Psoas muscle (tissue), 8 donors: Measurements from ENCODE around the gene EPB41L4B. TPM values are rescaled to one million over a fixed set of nuclear protein-coding genes. Genes with fewer than 3 reads are reported as not detected.

Source experiments
- ATAC-seq, 4 donors: fragments of 200-7000 bp; cut with Tn5 transposase; one replicate each; pipeline ENCODE4 v1.9.1; 2020; ENCODE audit warnings: moderate library complexity in 3 of 4, mild to moderate bottlenecking in 2 of 4
- DNase-seq, 2 donors: peaks; one replicate each; pipeline ENCODE4 v3.0.0-alpha.2; 2020
- H3K27ac ChIP-seq: fragments of 200-600 bp; one replicate; pipeline ENCODE4 v1.8.0; 2022
- H3K27me3 ChIP-seq, 3 donors: fragments of 200-600 bp in 1 of 3; one replicate each; pipeline versions ENCODE4 v1.6.1 to v1.8.0; 2013 to 2022; ENCODE audit warnings: low read length in 2 of 3, mild to moderate bottlenecking in 2 of 3, moderate library complexity in 1 of 3; ENCODE audit not compliant: insufficient read depth in 3 of 3
- H3K36me3 ChIP-seq, 2 donors: fragments of 200-600 bp in 1 of 2; one replicate each; pipeline versions ENCODE4 v1.6.1 to v1.8.0; 2013 to 2022; ENCODE audit warnings: low read depth in 1 of 2, mild to moderate bottlenecking in 1 of 2, moderate library complexity in 1 of 2; ENCODE audit not compliant: insufficient read depth in 1 of 2
- H3K4me1 ChIP-seq: fragments of 200-600 bp; one replicate; pipeline ENCODE4 v1.8.0; 2022
- H3K4me3 ChIP-seq: fragments of 200-600 bp; one replicate; pipeline ENCODE4 v1.8.0; 2022; ENCODE audit warnings: mild to moderate bottlenecking
- H3K9me3 ChIP-seq: fragments of 200-600 bp; one replicate; pipeline ENCODE4 v1.8.0; 2022
- CTCF ChIP-seq: fragments of 200-600 bp; IDR thresholded peaks from one replicate; pipeline ENCODE4 v1.8.0; 2022; ENCODE audit warnings: antibody characterized with exemption
- WGBS, 3 donors: extraction: QIAGEN DNeasy Blood & Tissue Kit; methylation state at CpG; one replicate each; pipeline versions ENCODE4 v1.1.6 to v1.1.7; 2013; 5-methylcytosine and 5-hydroxymethylcytosine counted together
- intact Hi-C, 2 donors: fragments of 100-400 bp; cut with DNase I; formaldehyde crosslinking; loops; one replicate each; pipeline versions ENCODE4 v1.11.0 to v1.14.2; 2022
- polyA plus RNA-seq, 3 donors: library from polyadenylated mRNA; stranded (reverse); fragments of 200-250 nt; gene quantifications; one replicate each; pipeline ENCODE4 v1.2.3, GENCODE V29; 2013
- total RNA-seq, 4 donors: library from RNA; stranded (reverse); fragmentation: NEBNext Ultra II Directional in 2 of 4; extraction: Animal tissue kit (Norgen Biotek cat#: 25700) in 2 of 4; gene quantifications; one replicate each; pipeline versions ENCODE4 v1.2.1 to v1.2.4, GENCODE V29; 2021 to 2023
- donor health status: healthy with polysubstance abuse.
- donor health status: DM: no; HTN: no; CAD: no; lungs with moderate emphysema.
- donor health status: Bipolar disorder and iron deficiency.
- donor health status: healthy.
- donor health status: DM: yes; HTN: yes; CAD: no.
- donor health status: DM: no; HTN: no; CAD: no.
- donor health status: DM: no; HTN: no; CAD: no.
- donor health status: DM: yes; HTN: yes; CAD: no.

EPB41L4B gene
- total and polyA plus RNA-seq, 7 donors = 0.33 to 4.6 (median 1.8) TPM

- Histone ChIP-seq H3K4me3 (no peak overlapping the region), H3K9me3 (no peaks in the 10 kb centered on the region), H3K4me1 (no peaks in the 10 kb centered on the region), H3K27me3 (no peaks in the 10 kb centered on the region), H3K27ac (no peak overlapping the region), H3K36me3 (no peaks in the 10 kb centered on the region)
- ATAC-seq = no peak
- 69 to 76% (median 71%) methylated on average over 11 of the region's 11 CpGs for WGBS, 3 donors
- DNase-seq = no peak
- TF ChIP-seq CTCF = no peak
- intact Hi-C loops = no loop called here
Measured at GRCh38 chr9:109213285-109214121, 107.4 kb downstream of the EPB41L4B start.

- DNase-seq = no peak
- Histone ChIP-seq H3K27ac (no peak overlapping the region), H3K4me1 (no peaks in the 10 kb centered on the region), H3K27me3 (no peaks in the 10 kb centered on the region), H3K9me3 (no peaks in the 10 kb centered on the region), H3K36me3 (no peaks in the 10 kb centered on the region), H3K4me3 (no peak overlapping the region)
- ATAC-seq = no peak
- TF ChIP-seq CTCF = no peak
- intact Hi-C loops = no loop called here
- WGBS, 3 donors = 49 to 68% (median 49%) methylated on average over 4 of the region's 4 CpGs
Measured at GRCh38 chr9:109212768-109213167, 108.1 kb downstream of the EPB41L4B start.

DNA sequence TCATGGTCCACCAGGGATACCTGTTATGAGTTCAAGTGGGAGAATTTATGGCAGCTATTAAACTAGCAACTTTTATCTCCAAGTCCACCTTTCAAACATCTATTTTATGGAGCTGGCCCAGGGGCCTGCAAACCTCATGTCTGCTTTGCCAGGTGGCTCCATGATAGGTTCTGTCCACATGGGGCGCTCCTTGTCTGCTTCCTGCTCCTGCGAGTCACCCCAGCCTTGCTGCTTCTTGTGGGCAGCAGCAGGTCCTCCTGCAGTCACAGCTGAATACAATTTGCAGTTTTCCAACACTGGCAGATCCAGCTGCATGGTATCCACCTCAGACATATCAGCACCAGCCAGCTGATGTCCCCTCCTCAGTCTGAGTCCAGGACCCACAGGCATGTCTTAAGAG lies 114.2 kb downstream of the EPB41L4B start:
- DNase-seq (no peak), ATAC-seq (no peak)
- no peaks in the 10 kb centered on the region for H3K4me1 ChIP-seq
- no peaks in the 10 kb centered on the region for H3K9me3 ChIP-seq
- H3K27me3 ChIP-seq = no peaks in the 10 kb centered on the region
- intact Hi-C loops = no loop called here
- no peak for TF ChIP-seq CTCF
- H3K27ac ChIP-seq = no peak overlapping the region
- no peaks in the 10 kb centered on the region for H3K36me3 ChIP-seq
- H3K4me3 ChIP-seq = no peak overlapping the region
- WGBS, 3 donors = 77 to 94% (median 81%) methylated on average over 2 of the region's 2 CpGs

DNA sequence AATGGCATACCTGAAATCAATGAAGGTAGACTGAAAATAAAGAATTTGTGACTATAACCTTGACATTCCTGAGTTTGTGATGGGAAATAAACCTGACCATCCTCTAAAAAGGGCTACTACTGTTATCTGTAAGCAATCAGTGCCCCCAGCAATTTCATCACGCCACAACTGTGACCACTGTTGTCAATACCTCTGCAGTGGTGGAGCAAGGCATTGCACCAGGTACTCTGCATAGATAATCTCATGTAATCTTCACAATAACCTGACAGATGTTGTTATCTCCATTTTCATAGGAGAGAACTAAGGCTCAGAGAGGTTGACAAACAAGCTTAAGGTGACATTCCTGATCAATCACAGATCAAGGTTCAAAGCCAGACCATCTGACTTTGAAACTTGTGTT lies 115.3 kb downstream of the EPB41L4B start:
- TF ChIP-seq CTCF = no peak
- H3K9me3 ChIP-seq = no peaks in the 10 kb centered on the region
- no peak overlapping the region for H3K4me3 ChIP-seq
- WGBS, 3 donors = 86 to 90% (median 88%) methylated on average over 1 of the region's 1 CpG
- no peaks in the 10 kb centered on the region for H3K36me3 ChIP-seq
- ATAC-seq = no peak
- intact Hi-C loops = no loop called here
- DNase-seq = no peak
- no peak overlapping the region for H3K27ac ChIP-seq
- no peaks in the 10 kb centered on the region for H3K4me1 ChIP-seq
- no peaks in the 10 kb centered on the region for H3K27me3 ChIP-seq
